HCT116 (cell line): ENCODE results near the gene FECH. TPM values are rescaled to one million over a fixed set of nuclear protein-coding genes. Genes with fewer than 3 reads are reported as not detected.

Experiments
- ATAC-seq: fragments of 200-7000 bp; cut with Tn5 transposase; 2 replicates; pipeline ENCODE4 v1.9.1; 2020; ENCODE audit warnings: mild to moderate bottlenecking, moderate library complexity
- BruUV-seq: library from RNA; stranded (reverse); fragments of 400-500 nt; replicated peaks from 2 replicates; lab custom pipeline; 2021; lab: Mats Ljungman, UMichigan
- CTCF ChIA-PET: fragments of 300-600 bp; sonication (Branson Sonifier 250); formaldehyde crosslinking; loops from one replicate; lab custom pipeline; 2021; ENCODE audit warnings: antibody characterized with exemption; lab: Charles Lee
- POLR2A ChIA-PET: fragments of 300-600, 350-600 bp; sonication (Branson Sonifier 250); formaldehyde crosslinking; loops from one replicate; lab custom pipeline; 2021; ENCODE audit warnings: antibody characterized with exemption; lab: Charles Lee
- RAD21 ChIA-PET, 2 experiments: fragments of 300-600 bp; sonication (Branson Sonifier 250); formaldehyde crosslinking; loops; one replicate each; lab custom pipeline; 2023; ENCODE audit warnings: low total read pairs in 2 of 2; ENCODE audit not compliant: uncharacterized antibody in 2 of 2, unreplicated experiment in 2 of 2, low non-redundant PET in 1 of 2; lab: Charles Lee
- DNase-seq: peaks from one replicate; pipeline ENCODE4 v3.0.0-alpha.2; 2010; ENCODE audit warnings: low read depth, low spot score
- H2AFZ ChIP-seq: fragments of 200-600 bp; shearing (Covaris generic), sonication (generic); 2 replicates; pipeline ENCODE4 v1.6.1; 2017; ENCODE audit warnings: low read depth, mixed run types, mixed read lengths, antibody characterized with exemption, low read length; ENCODE audit not compliant: poor library complexity, severe bottlenecking
- H3K27ac ChIP-seq: 2 replicates; pipeline ENCODE4 v1.5.1; 2012; ENCODE audit warnings: low read depth, low read length
- H3K27me3 ChIP-seq: fragments of 200-600 bp; sonication (generic); 2 replicates; pipeline ENCODE4 v1.6.1; 2016; ENCODE audit warnings: mixed run types, low read length, mixed read lengths; ENCODE audit not compliant: insufficient read depth
- H3K36me3 ChIP-seq, 2 experiments: fragments of 200-500 bp in 1 of 2; fragments of 200-600 bp in 1 of 2; sonication (Bioruptor generic) in 1 of 2; sonication (generic) in 1 of 2; 2 replicates each; pipeline versions ENCODE4 v1.5.1 to v1.6.1; 2014 to 2016; ENCODE audit warnings: low read length in 2 of 2, inconsistent platforms in 1 of 2, mixed read lengths in 1 of 2, mixed run types in 1 of 2; ENCODE audit not compliant: insufficient read depth in 2 of 2, control insufficient read depth in 1 of 2
- H3K4me1 ChIP-seq, 2 experiments: fragments of 200-600 bp in 1 of 2; sonication (generic) in 1 of 2; 2 replicates each; pipeline versions ENCODE4 v1.5.1 to v1.6.1; 2012 to 2017; ENCODE audit warnings: low read length in 2 of 2, inconsistent platforms in 1 of 2, mild to moderate bottlenecking in 1 of 2, mixed read lengths in 1 of 2, mixed run types in 1 of 2, moderate library complexity in 1 of 2; ENCODE audit not compliant: insufficient read depth in 2 of 2, control insufficient read depth in 1 of 2
- H3K4me2 ChIP-seq: fragments of 200-600 bp; sonication (generic); 2 replicates; pipeline ENCODE4 v1.6.1; 2017; ENCODE audit warnings: mixed run types, low read length, mixed read lengths
- H3K4me3 ChIP-seq, 2 experiments: fragments of 200-600 bp in 1 of 2; sonication (generic) in 1 of 2; replicated peaks in 1 of 2; 2 replicates each; pipeline ENCODE4 v1.5.1; 2011 to 2016; ENCODE audit warnings: low read length in 2 of 2, control low read depth in 1 of 2, low read depth in 1 of 2, mild to moderate bottlenecking in 1 of 2, mixed read lengths in 1 of 2, mixed run types in 1 of 2
- H3K79me2 ChIP-seq: fragments of 200-600 bp; sonication (generic); 2 replicates; pipeline ENCODE4 v1.6.1; 2017; ENCODE audit warnings: mild to moderate bottlenecking, mixed run types, low read length, moderate library complexity, mixed read lengths; ENCODE audit not compliant: insufficient read depth
- H3K9ac ChIP-seq: fragments of 200-600 bp; sonication (generic); 2 replicates; pipeline ENCODE4 v1.6.1; 2016; ENCODE audit warnings: low read length, mixed read lengths
- H3K9me2 ChIP-seq: fragments of 200-600 bp; sonication (generic), shearing (Covaris generic); 2 replicates; pipeline ENCODE4 v1.6.1; 2017; ENCODE audit warnings: mixed run types, mild to moderate bottlenecking, moderate library complexity; ENCODE audit not compliant: insufficient read depth
- H3K9me3 ChIP-seq, 2 experiments: fragments of 200-500 bp in 1 of 2; fragments of 200-600 bp in 1 of 2; sonication (Bioruptor generic) in 1 of 2; sonication (generic) in 1 of 2; 2 replicates each; pipeline ENCODE4 v1.6.1; 2014 to 2017; ENCODE audit warnings: low read length in 2 of 2, mixed read lengths in 2 of 2, inconsistent platforms in 1 of 2, low read depth in 1 of 2, mild to moderate bottlenecking in 1 of 2, mixed run types in 1 of 2, moderate library complexity in 1 of 2; ENCODE audit not compliant: control insufficient read depth in 1 of 2, insufficient read depth in 1 of 2
- H4K20me1 ChIP-seq: fragments of 200-600 bp; sonication (generic), shearing (Covaris generic); 2 replicates; pipeline ENCODE4 v1.6.1; 2017; ENCODE audit warnings: mixed run types, mild to moderate bottlenecking, moderate library complexity; ENCODE audit not compliant: insufficient read depth
- CBX3 ChIP-seq: IDR thresholded peaks from 2 replicates; pipeline ENCODE4 v1.6.1; 2012; ENCODE audit warnings: low read depth
- CEBPB ChIP-seq: IDR thresholded peaks from 2 replicates; pipeline ENCODE4 v1.6.1; 2012; ENCODE audit warnings: low read depth
- EGR1 ChIP-seq: IDR thresholded peaks from 2 replicates; pipeline ENCODE4 v1.6.1; 2012; ENCODE audit warnings: low read depth
- ELF1 ChIP-seq: IDR thresholded peaks from 2 replicates; pipeline ENCODE4 v1.6.1; 2012; ENCODE audit warnings: low read depth, borderline replicate concordance
- EZH2 ChIP-seq: fragments of 200-600 bp; sonication (generic); IDR thresholded peaks from 2 replicates; pipeline ENCODE4 v1.6.1; 2017; ENCODE audit warnings: antibody characterized with exemption, mixed run types
- EZH2phosphoT487 ChIP-seq: fragments of 200-600 bp; IDR thresholded peaks from 2 replicates; pipeline ENCODE4 v1.6.1; 2018; ENCODE audit warnings: antibody characterized with exemption, borderline replicate concordance
- FOSL1 ChIP-seq: IDR thresholded peaks from 2 replicates; pipeline ENCODE4 v1.6.1; 2012; ENCODE audit warnings: low read depth
- JUND ChIP-seq: IDR thresholded peaks from 2 replicates; pipeline ENCODE4 v1.6.1; 2012
- MAX ChIP-seq: IDR thresholded peaks from 2 replicates; pipeline ENCODE4 v1.6.1; 2012
- POLR2A ChIP-seq: IDR thresholded peaks from 2 replicates; pipeline ENCODE4 v1.7.0; 2011; ENCODE audit warnings: borderline replicate concordance; ENCODE audit not compliant: insufficient read depth, insufficient read length; ENCODE audit errors: extremely low read depth
- POLR2AphosphoS5 ChIP-seq: IDR thresholded peaks from 2 replicates; pipeline ENCODE4 v1.6.1; 2011; ENCODE audit warnings: mild to moderate bottlenecking, low read depth, low read length, moderate library complexity
- RAD21 ChIP-seq: IDR thresholded peaks from 2 replicates; pipeline ENCODE4 v1.6.1; 2012; ENCODE audit warnings: low read depth, mild to moderate bottlenecking
- REST ChIP-seq: IDR thresholded peaks from 2 replicates; pipeline ENCODE4 v1.6.1; 2012; ENCODE audit warnings: low read depth
- SIN3A ChIP-seq: IDR thresholded peaks from 2 replicates; pipeline ENCODE4 v1.6.1; 2012; ENCODE audit warnings: low read depth
- SRF ChIP-seq: IDR thresholded peaks from 2 replicates; pipeline ENCODE4 v1.6.1; 2012; ENCODE audit warnings: low read depth
- TCF7L2 ChIP-seq: IDR thresholded peaks from 2 replicates; pipeline ENCODE4 v1.7.0; 2011; ENCODE audit warnings: borderline replicate concordance, inconsistent platforms; ENCODE audit not compliant: insufficient read depth, insufficient read length; ENCODE audit errors: extremely low read depth
- YY1 ChIP-seq: IDR thresholded peaks from 2 replicates; pipeline ENCODE4 v1.6.1; 2011; ENCODE audit warnings: low read length, low read depth, moderate library complexity, mild to moderate bottlenecking; ENCODE audit not compliant: insufficient replicate concordance; ENCODE audit errors: extremely low read depth
- ZFX ChIP-seq: fragments of 450-650 bp; IDR thresholded peaks from 2 replicates; pipeline ENCODE4 v1.6.1; 2017
- ZNF274 ChIP-seq: fragments of 200-500 bp; sonication (Bioruptor generic); IDR thresholded peaks from 2 replicates; pipeline ENCODE4 v1.6.1; 2014; ENCODE audit warnings: mild to moderate bottlenecking, low read depth, low read length, inconsistent platforms
- intact Hi-C: fragments of 100-400 bp; cut with micrococcal nuclease; formaldehyde crosslinking; loops from 2 replicates; pipeline ENCODE4 v1.10.0; 2022
- total RNA-seq: library from RNA; stranded (reverse); gene quantifications from one replicate; pipeline ENCODE4 v1.2.1, GENCODE V29; 2021; ENCODE audit not compliant: unreplicated experiment

FECH gene
- total RNA-seq, 1 experiment from 2014 or later = 42.7 TPM

- ChIA-PET RAD21 (no interaction called here), POLR2A (no interaction called here), CTCF (no interaction called here)
- Histone ChIP-seq H4K20me1 (no peaks in the 10 kb centered on the region), H3K4me3 (no peak overlapping the region), H3K79me2 (peaks cover 7% of the 10 kb centered on the region; the same call in 1 of the 2 replicates), H2AFZ (no peak overlapping the region), H3K4me2 (no peak overlapping the region), H3K36me3 (no peaks in the 10 kb centered on the region), H3K27me3 (no peaks in the 10 kb centered on the region), H3K4me1 (peaks cover 4 to 27% of the 10 kb centered on the region in 2 experiments; a peak in 3 of 4 replicates), H3K9me2 (no peaks in the 10 kb centered on the region)
- no peak for ATAC-seq
- no peak for TF ChIP-seq ZFX
- TF ChIP-seq SIN3A = no peak
- no peak for TF ChIP-seq POLR2A
- no peak for TF ChIP-seq TCF7L2
- TF ChIP-seq SRF = no peak
- TF ChIP-seq ZNF274 = no peak
- TF ChIP-seq JUND = no peak
- TF ChIP-seq FOSL1 = no peak
- no peak for TF ChIP-seq CEBPB
- TF ChIP-seq POLR2AphosphoS5 = no peak
- TF ChIP-seq, all 23 proteins: peak for 0
- intact Hi-C loops = no loop called here
- no peak for DNase-seq
- H3K27ac ChIP-seq = no peak overlapping the region
- no TSS peak for BruUV-seq
- no peaks in the 10 kb centered on the region for H3K9me3 ChIP-seq
- H3K9ac ChIP-seq = no peak overlapping the region
These were observed 2.7 kb upstream of the FECH start for GRCh38 chr18:57589161-57589560.

GRCh38 chr18:57587098-57587661 is 678 bp upstream of the FECH start:
- intact Hi-C loops = no loop called here
- no peak for DNase-seq
- BruUV-seq = no TSS peak
- peaks cover 7% of the 10 kb centered on the region; the same call in 1 of the 2 replicates for H3K79me2 ChIP-seq
- H2AFZ ChIP-seq = peak overlapping the region; percentile 99
- H3K4me3 ChIP-seq = peak overlapping the region in 1 of 2 experiments; percentile 86; a peak in 3 of 4 replicates
- H3K4me1 ChIP-seq = peaks cover 4 to 27% of the 10 kb centered on the region in 2 experiments; a peak in 3 of 4 replicates
- H4K20me1 ChIP-seq = no peaks in the 10 kb centered on the region
- ATAC-seq = peak; percentile 7
- ChIA-PET POLR2A (no interaction called here), CTCF (no interaction called here), RAD21 (no interaction called here)
- H3K9me3 ChIP-seq = no peaks in the 10 kb centered on the region
- no peaks in the 10 kb centered on the region for H3K9me2 ChIP-seq
- no peaks in the 10 kb centered on the region for H3K27me3 ChIP-seq
- peak overlapping the region; percentile 85 for H3K4me2 ChIP-seq
- H3K36me3 ChIP-seq = no peaks in the 10 kb centered on the region
- peak overlapping the region; percentile 89 for H3K27ac ChIP-seq
- H3K9ac ChIP-seq = peak overlapping the region; percentile 89
- TF ChIP-seq RAD21 = no peak
- no peak for TF ChIP-seq SIN3A
- TF ChIP-seq EZH2phosphoT487 = no peak
- TF ChIP-seq ZFX = no peak
- TF ChIP-seq POLR2AphosphoS5 = no peak
- TF ChIP-seq TCF7L2 = no peak
- no peak for TF ChIP-seq EZH2
- no peak for TF ChIP-seq CEBPB
- no peak for TF ChIP-seq FOSL1
- no peak for TF ChIP-seq JUND
- TF ChIP-seq REST = no peak
- no peak for TF ChIP-seq EGR1
- no peak for TF ChIP-seq MAX
- no peak for TF ChIP-seq YY1
- no peak for TF ChIP-seq CBX3
- TF ChIP-seq ELF1 = no peak
